ENCODE results near the gene GLI2. TPM values are rescaled to one million over a fixed set of nuclear protein-coding genes. Genes with fewer than 3 reads are reported as not detected.
A peak's percentile ranks its signal among the peaks of the same experiment; 100 is the strongest.

The GLI2 gene
- total RNA-seq (2014; rRNA removed; shearing (Covaris generic); ENCODE audit: low replicate concordance): 0.47 and 1.3 TPM in 2 replicates

GRCh38 chr2:120735746-120736170 is at the start of gene GLI2:
Gene GLI2 (plus strand): TSS chr2:120735868. CDS start chr2:120797321, 61,453 bp downstream.
- Histone ChIP-seq H3K9me3 (no peaks in the 10 kb centered on the region), H3K27me3 (no peaks in the 10 kb centered on the region), H3K36me3 (no peaks in the 10 kb centered on the region), H3K4me3 (peak within 1 kb of the TSS; percentile 60)
- peak; percentile 86 for DNase-seq

- DNase-seq: no peak
- H3K4me3 ChIP-seq: no peak overlapping the region
- no peaks in the 10 kb centered on the region; the same call in 1 of the 2 replicates for H3K9me3 ChIP-seq
- no peaks in the 10 kb centered on the region for H3K27me3 ChIP-seq
- H3K36me3 ChIP-seq: no peaks in the 10 kb centered on the region
These were observed 49.7 kb upstream of the GLI2 start for GRCh38 chr2:120685974-120686297.

GRCh38 chr2:120686511-120687168 is 49.0 kb upstream of the GLI2 start:
- Histone ChIP-seq H3K27me3 (no peaks in the 10 kb centered on the region), H3K4me3 (no peak overlapping the region), H3K9me3 (no peaks in the 10 kb centered on the region; the same call in 1 of the 2 replicates), H3K36me3 (no peaks in the 10 kb centered on the region)
- DNase-seq: no peak

GRCh38 chr2:120687210-120687609 is 48.5 kb upstream of the GLI2 start:
- no peak overlapping the region for H3K4me3 ChIP-seq
- DNase-seq: no peak
- H3K9me3 ChIP-seq: no peaks in the 10 kb centered on the region; the same call in 1 of the 2 replicates
- no peaks in the 10 kb centered on the region for H3K36me3 ChIP-seq
- no peaks in the 10 kb centered on the region for H3K27me3 ChIP-seq

GRCh38 chr2:120690521-120690920 is 45.1 kb upstream of the GLI2 start:
- no peaks in the 10 kb centered on the region for H3K36me3 ChIP-seq
- H3K4me3 ChIP-seq: no peak overlapping the region
- DNase-seq: no peak
- H3K9me3 ChIP-seq: no peaks in the 10 kb centered on the region; the same call in 1 of the 2 replicates
- H3K27me3 ChIP-seq: no peaks in the 10 kb centered on the region

GRCh38 chr2:120691410-120691809 is 44.3 kb upstream of the GLI2 start:
- Histone ChIP-seq H3K36me3 (no peaks in the 10 kb centered on the region), H3K4me3 (no peak overlapping the region), H3K27me3 (no peaks in the 10 kb centered on the region), H3K9me3 (no peaks in the 10 kb centered on the region; the same call in 1 of the 2 replicates)
- no peak for DNase-seq

- no peak for DNase-seq
- no peaks in the 10 kb centered on the region for H3K27me3 ChIP-seq
- H3K9me3 ChIP-seq: no peaks in the 10 kb centered on the region
- no peak overlapping the region for H3K4me3 ChIP-seq
- no peaks in the 10 kb centered on the region for H3K36me3 ChIP-seq
These were observed 43.0 kb upstream of the GLI2 start for GRCh38 chr2:120692691-120693090.

GRCh38 chr2:120693121-120693520 is 42.5 kb upstream of the GLI2 start:
- DNase-seq: no peak
- no peaks in the 10 kb centered on the region for H3K36me3 ChIP-seq
- no peaks in the 10 kb centered on the region for H3K27me3 ChIP-seq
- H3K4me3 ChIP-seq: no peak overlapping the region
- H3K9me3 ChIP-seq: no peaks in the 10 kb centered on the region

GRCh38 chr2:120694034-120694433 is 41.6 kb upstream of the GLI2 start:
- Histone ChIP-seq H3K36me3 (no peaks in the 10 kb centered on the region), H3K4me3 (no peak overlapping the region)
- no peak for DNase-seq

GRCh38 chr2:120697471-120697870 is 38.2 kb upstream of the GLI2 start:
- H3K36me3 ChIP-seq: no peaks in the 10 kb centered on the region

More at GRCh38 chr2:120694034-120694433, 41.6 kb upstream of the GLI2 start:
- Histone ChIP-seq H3K27me3 (no peaks in the 10 kb centered on the region), H3K9me3 (no peaks in the 10 kb centered on the region)

GRCh38 chr2:120699292-120699691 is 36.4 kb upstream of the GLI2 start:
- Histone ChIP-seq H3K36me3 (no peaks in the 10 kb centered on the region), H3K9me3 (no peaks in the 10 kb centered on the region), H3K27me3 (no peaks in the 10 kb centered on the region), H3K4me3 (no peak overlapping the region)
- no peak for DNase-seq

More at GRCh38 chr2:120697471-120697870, 38.2 kb upstream of the GLI2 start:
- Histone ChIP-seq H3K9me3 (no peaks in the 10 kb centered on the region), H3K4me3 (no peak overlapping the region), H3K27me3 (no peaks in the 10 kb centered on the region)
- DNase-seq: no peak

- no peaks in the 10 kb centered on the region for H3K27me3 ChIP-seq
- H3K4me3 ChIP-seq: no peak overlapping the region
- no peaks in the 10 kb centered on the region for H3K36me3 ChIP-seq
- no peak for DNase-seq
- no peaks in the 10 kb centered on the region for H3K9me3 ChIP-seq
These were observed 35.0 kb upstream of the GLI2 start for GRCh38 chr2:120700659-120701058.

GRCh38 chr2:120701096-120701495 is 34.6 kb upstream of the GLI2 start:
- Histone ChIP-seq H3K27me3 (no peaks in the 10 kb centered on the region), H3K9me3 (no peaks in the 10 kb centered on the region), H3K36me3 (no peaks in the 10 kb centered on the region), H3K4me3 (no peak overlapping the region)
- no peak for DNase-seq

GRCh38 chr2:120701499-120701898 is 34.2 kb upstream of the GLI2 start:
- no peak overlapping the region for H3K4me3 ChIP-seq
- DNase-seq: no peak
- no peaks in the 10 kb centered on the region for H3K9me3 ChIP-seq
- no peaks in the 10 kb centered on the region for H3K27me3 ChIP-seq
- H3K36me3 ChIP-seq: no peaks in the 10 kb centered on the region

- H3K27me3 ChIP-seq: no peaks in the 10 kb centered on the region
- H3K9me3 ChIP-seq: no peaks in the 10 kb centered on the region
- H3K4me3 ChIP-seq: no peak overlapping the region
- no peak for DNase-seq
- no peaks in the 10 kb centered on the region for H3K36me3 ChIP-seq
These were observed 33.6 kb upstream of the GLI2 start for GRCh38 chr2:120702061-120702460.

- no peaks in the 10 kb centered on the region for H3K36me3 ChIP-seq
- H3K4me3 ChIP-seq: no peak overlapping the region
- H3K27me3 ChIP-seq: no peaks in the 10 kb centered on the region
These were observed 32.9 kb upstream of the GLI2 start for GRCh38 chr2:120702801-120703200.

GRCh38 chr2:120703330-120703994 is 32.2 kb upstream of the GLI2 start:
- no peaks in the 10 kb centered on the region for H3K27me3 ChIP-seq
- no peaks in the 10 kb centered on the region for H3K9me3 ChIP-seq
- no peak overlapping the region for H3K4me3 ChIP-seq
- peak; percentile 78 for DNase-seq
- H3K36me3 ChIP-seq: no peaks in the 10 kb centered on the region

More at GRCh38 chr2:120702801-120703200, 32.9 kb upstream of the GLI2 start:
- no peak for DNase-seq
- H3K9me3 ChIP-seq: no peaks in the 10 kb centered on the region

- no peaks in the 10 kb centered on the region for H3K27me3 ChIP-seq
- no peak overlapping the region for H3K4me3 ChIP-seq
- no peaks in the 10 kb centered on the region for H3K9me3 ChIP-seq
- DNase-seq: no peak
- H3K36me3 ChIP-seq: no peaks in the 10 kb centered on the region
These were observed 31.0 kb upstream of the GLI2 start for GRCh38 chr2:120704696-120705095.
